Heart left ventricle (tissue), 16 donors: Measurements from ENCODE around the gene ANKRD17. TPM values are rescaled to one million over a fixed set of nuclear protein-coding genes. Genes with fewer than 3 reads are reported as not detected.

ENCODE experiments used
- ATAC-seq, 4 donors: fragments of 200-7000 bp; cut with Tn5 transposase; one replicate each; pipeline ENCODE4 v1.9.1; 2020 to 2022; ENCODE audit warnings: moderate library complexity in 4 of 4, mild to moderate bottlenecking in 3 of 4, moderate number of reproducible peaks in 1 of 4
- DNase-seq, 5 donors: peaks; one replicate each; pipeline ENCODE4 v3.0.0-alpha.2; 2020
- H3K27ac ChIP-seq, 12 donors: fragments of 200-600 bp; sonication (generic) in 4 of 12; one replicate each; pipeline versions ENCODE4 v1.5.0 to v1.8.0; 2016 to 2022; ENCODE audit warnings: mild to moderate bottlenecking in 2 of 12
- H3K27me3 ChIP-seq, 9 donors: fragments of 200-600 bp; sonication (generic) in 2 of 9; one replicate each; pipeline versions ENCODE4 v1.5.1 to v1.8.0; 2016 to 2022; ENCODE audit warnings: mild to moderate bottlenecking in 3 of 9
- H3K36me3 ChIP-seq, 9 donors: fragments of 200-600 bp; sonication (generic) in 2 of 9; one replicate each; pipeline versions ENCODE4 v1.5.0 to v1.8.0; 2018 to 2022; ENCODE audit warnings: mild to moderate bottlenecking in 2 of 9
- H3K4me1 ChIP-seq, 12 donors: fragments of 200-600 bp; sonication (generic) in 4 of 12; one replicate each; pipeline versions ENCODE4 v1.5.0 to v1.8.0; 2016 to 2022; ENCODE audit warnings: mild to moderate bottlenecking in 3 of 12
- H3K4me3 ChIP-seq, 12 donors: fragments of 200-600 bp; sonication (generic) in 4 of 12; one replicate each; pipeline versions ENCODE4 v1.5.0 to v1.8.0; 2017 to 2022; ENCODE audit warnings: mild to moderate bottlenecking in 9 of 12, moderate library complexity in 4 of 12
- H3K9me3 ChIP-seq, 12 donors: fragments of 200-600 bp; sonication (generic) in 4 of 12; one replicate each; pipeline versions ENCODE4 v1.5.0 to v1.8.0; 2016 to 2022; ENCODE audit warnings: mild to moderate bottlenecking in 1 of 12
- POLR2A ChIP-seq, 2 donors: fragments of 450-650 bp; IDR thresholded peaks; one replicate each; pipeline ENCODE4 v1.6.1; 2017; ENCODE audit warnings: antibody characterized with exemption in 2 of 2, mild to moderate bottlenecking in 2 of 2, moderate library complexity in 2 of 2
- WGBS, 4 donors: extraction: QIAGEN DNeasy Blood & Tissue Kit in 2 of 4; methylation state at CpG; one replicate each; pipeline versions ENCODE4 v1.1.5 to v1.1.7; 2013 to 2018; 5-methylcytosine and 5-hydroxymethylcytosine counted together
- intact Hi-C, 10 donors: fragments of 100-400 bp; cut with DNase I; formaldehyde crosslinking; loops; one replicate each; pipeline versions ENCODE4 v1.11.1 to v1.14.2; 2022
- polyA plus RNA-seq, 2 donors: library from polyadenylated mRNA; stranded (reverse); fragments of 200-250 nt; gene quantifications; one replicate each; pipeline ENCODE4 v1.2.3, GENCODE V29; 2013
- total RNA-seq, 9 donors: library from RNA; depleted of rRNA in 2 of 9; stranded (reverse); fragments of >200 nt in 2 of 9; fragmentation: NEBNext Ultra II Directional in 3 of 9; extraction: Animal tissue kit (Norgen Biotek cat#: 25700) in 3 of 9; gene quantifications; one replicate each; pipeline versions ENCODE4 v1.1.0 to v1.2.4, GENCODE V29; 2016 to 2023
- TF ChIP-seq, protein P1 (sequence below), 12 donors: fragments of 200-600 bp; sonication (generic) in 4 of 12; IDR thresholded peaks; one replicate each; pipeline versions ENCODE4 v1.5.0 to v1.8.0; 2018 to 2022; ENCODE audit warnings: antibody characterized with exemption in 12 of 12, mild to moderate bottlenecking in 5 of 12
- donor health status: ischemic (EF 13 %, LVEDD 7.1; RV severe dilation, severe dysfunction).
- donor health status: healthy with polysubstance abuse.
- donor health status: DM: no; HTN: yes; CAD: no.
- donor health status: DM: no; HTN: no; CAD: no.
- donor health status: ischemic (EF 25% LVEDD 6.9; RV normal size, moderate dysfunction).
- donor health status: ischemic (EF 25% LVEDD 5.7; RV mildly dilated, moderate dysfunction).
- donor health status: healthy.
- donor health status: DM: yes; HTN: yes; CAD: no.
- donor health status: ischemic (EF 35%, LVEDD 5.7; RV mildly dilated, moderate dysfunction).
- donor health status: nonischemic (EF 11% LVEDD 7.7; RV severe dilation, severe dysfunction).
- donor health status: DM: yes; HTN: yes; CAD: no.
- donor health status: PGD.
- donor health status: ischemic (EF 29% LVEDD 5.4; RV normal size, mild dysfunction).
- donor health status: nonischemic (EF 23%, LVEDD 6.1; RV moderate dilation, normal function).

ANKRD17 gene
- total and polyA plus RNA-seq, 11 donors = 13.0 to 67.1 (median 55.3) TPM

DNA sequence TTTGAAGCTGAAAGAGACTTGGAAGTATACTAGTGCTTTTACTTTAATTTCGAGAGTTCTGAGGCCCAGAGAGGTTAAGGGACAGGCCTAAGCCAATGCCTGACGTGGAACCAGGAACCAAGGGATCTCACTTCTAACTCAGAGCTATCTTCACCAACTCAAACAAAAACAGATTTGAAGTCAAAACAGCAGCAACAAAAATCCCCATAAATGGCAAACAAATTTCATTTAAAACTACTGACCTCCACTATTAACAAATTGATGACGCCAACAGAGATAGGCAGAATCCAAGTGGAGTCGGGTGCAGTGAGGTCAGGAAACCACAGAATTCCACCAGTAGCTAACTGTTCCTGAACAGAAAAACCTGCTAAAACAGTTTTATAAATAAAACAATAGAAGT, 194.1 kb downstream of the ANKRD17 start:
- H3K9me3 ChIP-seq = no peaks in the 10 kb centered on the region
- WGBS, 4 donors = 71 to 81% (median 76%) methylated on average over 4 of the region's 4 CpGs
- peaks cover 0 to 68% (median 49%) of the 10 kb centered on the region in 9 donors for H3K36me3 ChIP-seq
- ATAC-seq (no peak), DNase-seq (no peak)
- intact Hi-C loops = no loop called here
- H3K27me3 ChIP-seq = no peaks in the 10 kb centered on the region
- H3K4me1 ChIP-seq = peaks cover 0 to 24% (median 12%) of the 10 kb centered on the region in 12 donors
- no peak overlapping the region for H3K4me3 ChIP-seq
- no peak for TF ChIP-seq POLR2A (IDR thresholded peaks at IDR 0.05)
- TF ChIP-seq, protein P1, sequence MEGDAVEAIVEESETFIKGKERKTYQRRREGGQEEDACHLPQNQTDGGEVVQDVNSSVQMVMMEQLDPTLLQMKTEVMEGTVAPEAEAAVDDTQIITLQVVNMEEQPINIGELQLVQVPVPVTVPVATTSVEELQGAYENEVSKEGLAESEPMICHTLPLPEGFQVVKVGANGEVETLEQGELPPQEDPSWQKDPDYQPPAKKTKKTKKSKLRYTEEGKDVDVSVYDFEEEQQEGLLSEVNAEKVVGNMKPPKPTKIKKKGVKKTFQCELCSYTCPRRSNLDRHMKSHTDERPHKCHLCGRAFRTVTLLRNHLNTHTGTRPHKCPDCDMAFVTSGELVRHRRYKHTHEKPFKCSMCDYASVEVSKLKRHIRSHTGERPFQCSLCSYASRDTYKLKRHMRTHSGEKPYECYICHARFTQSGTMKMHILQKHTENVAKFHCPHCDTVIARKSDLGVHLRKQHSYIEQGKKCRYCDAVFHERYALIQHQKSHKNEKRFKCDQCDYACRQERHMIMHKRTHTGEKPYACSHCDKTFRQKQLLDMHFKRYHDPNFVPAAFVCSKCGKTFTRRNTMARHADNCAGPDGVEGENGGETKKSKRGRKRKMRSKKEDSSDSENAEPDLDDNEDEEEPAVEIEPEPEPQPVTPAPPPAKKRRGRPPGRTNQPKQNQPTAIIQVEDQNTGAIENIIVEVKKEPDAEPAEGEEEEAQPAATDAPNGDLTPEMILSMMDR (IDR thresholded peaks at IDR 0.05) = no peak
- H3K27ac ChIP-seq = no peak overlapping the region

DNA sequence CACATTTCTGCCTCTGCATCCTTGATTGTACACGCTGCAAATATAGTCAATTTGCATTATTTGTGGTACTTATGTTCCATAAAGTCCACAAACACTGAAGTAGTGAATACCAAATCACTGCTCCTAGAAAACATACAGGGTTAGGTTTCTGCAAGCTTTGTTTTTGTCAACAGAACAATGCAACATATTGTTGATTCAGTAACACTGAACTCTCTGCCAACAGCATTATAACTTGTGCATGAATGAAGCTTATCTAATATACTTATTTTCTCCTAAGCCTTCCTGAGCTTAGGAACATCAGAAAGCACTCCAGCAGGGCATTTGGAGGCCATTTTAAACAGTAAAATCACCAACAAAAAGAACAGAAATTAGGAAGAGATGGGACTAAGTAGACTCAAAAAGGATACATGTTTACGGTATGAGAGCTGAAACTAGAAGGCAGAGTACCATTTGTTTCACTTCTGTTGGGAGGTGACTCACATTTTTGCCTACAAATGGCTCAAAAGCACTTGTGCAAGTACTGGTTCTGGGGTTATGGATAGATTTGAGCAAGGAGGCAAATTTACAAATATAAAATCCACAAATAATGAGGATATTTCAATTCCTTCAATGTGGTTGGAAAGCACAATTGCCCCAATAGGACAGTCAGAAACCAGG, 203.2 kb downstream of the ANKRD17 start:
- TF ChIP-seq, protein P1 (IDR thresholded peaks at IDR 0.05) = no peak
- no peak for TF ChIP-seq POLR2A (IDR thresholded peaks at IDR 0.05)
- Histone ChIP-seq H3K27ac (no peak overlapping the region), H3K9me3 (no peaks in the 10 kb centered on the region), H3K4me1 (peaks cover 0 to 3% (median 0%) of the 10 kb centered on the region in 12 donors), H3K36me3 (peaks cover 0 to 76% (median 58%) of the 10 kb centered on the region in 9 donors), H3K4me3 (no peak overlapping the region), H3K27me3 (no peaks in the 10 kb centered on the region)
- no peak for DNase-seq
- WGBS, 4 donors = 71 to 95% (median 92%) methylated on average over 2 of the region's 2 CpGs
- intact Hi-C loops = no loop called here
- no peak for ATAC-seq

DNA sequence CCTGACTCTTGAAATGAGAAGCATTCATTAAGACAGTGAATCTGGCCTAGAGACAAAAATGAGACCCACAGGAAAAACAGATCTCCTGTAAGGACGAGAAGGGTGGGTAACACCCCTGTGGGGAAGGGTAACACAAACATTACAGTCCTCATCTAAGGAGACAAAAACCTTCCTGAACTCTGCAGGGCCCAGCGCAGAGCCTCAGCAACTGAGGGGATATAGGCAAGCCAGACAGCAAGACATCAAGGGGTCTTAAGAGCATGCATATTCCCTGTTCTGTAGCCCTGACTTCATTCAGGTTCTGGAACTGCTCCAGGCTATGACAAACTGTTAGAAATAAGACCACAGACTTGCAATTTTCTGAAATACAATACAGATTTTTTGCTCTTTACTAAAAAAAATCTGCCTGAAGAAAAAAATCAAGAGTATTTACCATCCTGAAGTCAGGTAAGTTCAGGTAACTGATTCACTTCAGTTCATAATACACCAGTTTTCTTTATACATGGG, 204.6 kb downstream of the ANKRD17 start:
- H3K4me3 ChIP-seq = no peak overlapping the region
- WGBS, 4 donors = 64 to 75% (median 71%) methylated on average over 2 of the region's 2 CpGs
- H3K27me3 ChIP-seq = no peaks in the 10 kb centered on the region
- intact Hi-C loops = no loop called here
- H3K9me3 ChIP-seq = no peaks in the 10 kb centered on the region
- no peak for TF ChIP-seq POLR2A (IDR thresholded peaks at IDR 0.05)
- TF ChIP-seq, protein P1 (IDR thresholded peaks at IDR 0.05) = no peak
- peaks cover 0 to 63% (median 46%) of the 10 kb centered on the region in 9 donors for H3K36me3 ChIP-seq
- H3K27ac ChIP-seq = peak overlapping the region in 2 of 12 donors; percentile 15 to 18
- ATAC-seq (no peak), DNase-seq (no peak)
- peaks cover 0 to 3% (median 0%) of the 10 kb centered on the region in 12 donors for H3K4me1 ChIP-seq

DNA sequence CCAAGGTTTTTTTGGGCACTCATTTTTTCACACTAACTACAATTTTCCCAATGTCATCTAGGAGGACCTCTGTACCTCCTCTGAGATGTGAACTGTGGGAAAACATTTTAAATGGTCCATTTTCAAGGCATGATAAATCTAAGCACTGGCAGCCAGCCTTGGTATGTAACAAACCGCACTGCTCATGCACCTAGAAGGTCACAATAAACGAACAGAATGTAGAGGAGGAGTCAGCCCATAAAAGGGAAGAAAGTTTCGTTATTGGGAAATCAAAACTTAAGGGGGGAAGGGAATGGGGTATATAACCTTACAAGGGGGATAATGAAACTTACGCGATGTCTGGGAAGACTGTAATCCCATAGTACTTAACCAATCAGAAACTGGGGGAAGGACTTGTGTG, 205.5 kb downstream of the ANKRD17 start:
- TF ChIP-seq, protein P1 (IDR thresholded peaks at IDR 0.05) = no peak
- no peak for TF ChIP-seq POLR2A (IDR thresholded peaks at IDR 0.05)
- WGBS, 4 donors = 87 to 89% (median 88%) methylated on average over 5 of the region's 5 CpGs
- H3K27me3 ChIP-seq = no peaks in the 10 kb centered on the region
- H3K9me3 ChIP-seq = no peaks in the 10 kb centered on the region
- peaks cover 0 to 3% (median 0%) of the 10 kb centered on the region in 12 donors for H3K4me1 ChIP-seq
- ATAC-seq (no peak), DNase-seq (no peak)
- intact Hi-C loops = no loop called here
- H3K27ac ChIP-seq = no peak overlapping the region
- peaks cover 0 to 53% (median 37%) of the 10 kb centered on the region in 9 donors for H3K36me3 ChIP-seq
- no peak overlapping the region for H3K4me3 ChIP-seq
